A172 (cell line): ENCODE results near the gene TMEM233. TPM values are rescaled to one million over a fixed set of nuclear protein-coding genes. Genes with fewer than 3 reads are reported as not detected.
"Not testable (repeated sequence)": the region's sequence is repeated elsewhere in the genome, so short reads cannot be mapped to it uniquely, and the experiment has no call there.

Experiments
- DNase-seq: peaks from one replicate; pipeline ENCODE4 v3.0.0-alpha.2; 2015; ENCODE audit warnings: low spot score
- total RNA-seq: library from RNA; depleted of rRNA; stranded (reverse); fragments of >200 nt; shearing (Covaris generic); gene quantifications from 2 replicates; pipeline ENCODE4 v1.2.3, GENCODE V29; 2014

Gene TMEM233
- total RNA-seq, 1 experiment from 2014 or later, result not detected

DNA sequence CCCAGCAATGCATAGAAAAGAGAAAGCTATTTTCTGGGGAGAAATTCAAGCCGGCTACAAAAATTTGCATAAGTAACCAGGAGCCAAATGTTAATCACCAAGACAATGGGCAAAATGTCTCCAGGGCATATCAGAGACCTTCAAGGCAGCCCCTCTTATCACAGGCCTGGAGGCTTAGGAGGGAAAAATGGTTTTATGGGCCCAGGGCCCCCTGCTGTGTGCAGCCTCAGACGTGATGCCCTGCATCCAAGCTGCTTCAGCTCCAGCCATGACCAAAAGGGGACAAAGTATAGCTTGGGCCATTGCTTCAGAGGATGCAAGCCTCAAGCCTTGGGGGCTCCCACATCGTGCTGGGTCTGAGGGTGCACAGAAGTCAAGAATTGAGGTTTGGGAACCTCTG is 15.8 kb downstream of the TMEM233 start:
- no peak for DNase-seq

DNA sequence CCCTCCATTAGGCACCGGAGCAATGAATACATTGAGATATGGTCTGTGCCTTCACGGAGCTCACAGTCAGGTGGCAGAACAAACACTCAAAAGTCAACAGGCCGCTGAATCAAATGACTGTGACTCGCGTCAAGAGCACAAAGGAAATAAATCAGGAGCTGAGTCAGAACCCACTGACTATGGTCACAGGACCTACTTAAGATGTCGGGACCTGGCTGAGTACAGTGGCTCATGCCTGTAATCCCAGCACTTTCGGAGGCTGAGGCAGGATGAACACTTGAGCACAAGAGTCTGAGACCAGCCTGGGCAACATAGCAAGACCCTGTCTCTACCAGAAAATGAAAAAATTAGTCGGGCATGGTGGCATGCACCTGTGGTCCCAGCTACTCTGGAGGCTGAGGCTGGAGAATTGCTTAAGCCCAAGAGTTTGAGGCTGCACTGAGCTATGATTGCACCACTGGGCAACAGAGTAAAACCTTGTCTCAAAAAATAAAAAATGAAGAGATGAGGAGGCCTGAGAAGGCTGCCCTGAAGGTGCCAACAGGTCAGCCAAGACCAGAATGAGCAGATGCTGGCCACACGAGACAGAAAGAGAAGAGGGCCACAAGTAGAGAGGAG is 19.9 kb downstream of the TMEM233 start:
- peak; percentile 79 for DNase-seq

DNA sequence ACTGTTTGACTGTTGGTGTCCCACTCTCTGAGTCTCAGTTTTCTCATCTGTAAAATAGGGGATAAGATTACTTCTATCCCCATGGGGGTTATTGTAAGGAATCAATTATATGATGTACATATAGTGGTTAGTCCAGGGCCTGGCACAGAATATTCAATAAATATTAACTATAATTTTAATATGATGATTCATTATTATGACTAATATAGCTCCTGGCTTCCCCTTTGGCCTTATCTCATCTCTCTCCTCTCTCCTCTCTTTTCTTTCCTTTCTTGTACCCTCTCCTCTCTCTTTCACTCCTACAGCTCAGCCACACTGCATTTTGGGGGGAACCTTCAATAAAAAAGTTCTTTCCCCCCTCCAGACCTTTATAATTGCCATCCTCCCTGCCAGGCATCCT is 21.1 kb downstream of the TMEM233 start:
- no peak for DNase-seq

- DNase-seq, result no peak
Measured at GRCh38 chr12:119615518-119616475, 22.2 kb downstream of the TMEM233 start.

- not testable (repeated sequence) for DNase-seq
Measured at GRCh38 chr12:119618328-119618896, 24.8 kb downstream of the TMEM233 start.

GRCh38 chr12:119620490-119620889 is 26.9 kb downstream of the TMEM233 start:
- no peak for DNase-seq

DNA sequence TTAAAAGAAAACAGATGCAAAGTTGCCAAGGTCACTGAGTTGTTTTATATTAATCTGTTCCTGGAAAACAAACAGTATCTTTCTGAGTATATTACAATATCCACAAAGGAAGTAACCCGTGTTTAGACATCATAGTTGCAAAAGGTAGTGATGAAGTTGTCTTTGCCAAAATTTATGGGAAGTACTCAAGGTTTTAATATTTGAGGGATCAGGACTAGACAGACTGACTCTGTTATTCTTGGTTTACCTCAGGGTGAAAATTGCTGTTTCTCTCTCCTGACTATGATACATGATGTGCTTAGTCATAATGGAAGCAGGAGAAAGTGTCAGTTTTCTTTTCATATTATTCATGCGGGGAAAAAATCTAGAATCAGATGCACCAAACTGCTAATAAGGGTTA is 28.3 kb downstream of the TMEM233 start:
- peak; percentile 21 for DNase-seq

- peak; percentile 31 for DNase-seq
Measured at GRCh38 chr12:119624966-119625365, 31.4 kb downstream of the TMEM233 start.

DNA sequence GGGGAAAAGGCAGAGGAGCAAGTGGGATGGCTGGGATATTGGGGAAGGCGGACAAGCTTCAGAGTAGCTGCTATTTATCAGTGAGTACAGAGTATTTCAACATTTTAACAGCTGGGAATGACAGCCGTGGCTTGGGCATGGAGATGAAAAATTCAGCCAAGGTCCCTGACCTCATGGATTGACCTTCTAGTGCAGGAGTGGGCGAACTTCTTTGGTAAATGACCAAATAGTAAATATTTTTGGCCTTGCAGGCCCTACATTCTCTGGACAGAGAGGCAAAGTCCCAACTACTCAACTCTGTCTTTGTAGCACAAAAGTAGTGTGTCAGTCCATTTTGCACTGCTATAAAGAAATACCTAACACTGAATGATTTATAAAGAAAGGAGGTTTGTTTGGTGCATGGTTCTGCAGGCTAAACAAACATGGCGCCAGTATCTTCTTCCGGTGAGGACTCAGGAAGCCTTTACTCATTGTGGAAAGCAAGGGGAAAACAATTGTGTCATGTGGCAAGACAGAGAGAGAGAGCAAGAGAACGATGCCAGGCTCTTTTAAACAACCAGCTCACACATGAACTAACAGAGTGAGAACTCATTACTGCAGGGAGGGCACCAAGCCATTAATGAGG is 33.6 kb downstream of the TMEM233 start:
- no peak for DNase-seq

DNA sequence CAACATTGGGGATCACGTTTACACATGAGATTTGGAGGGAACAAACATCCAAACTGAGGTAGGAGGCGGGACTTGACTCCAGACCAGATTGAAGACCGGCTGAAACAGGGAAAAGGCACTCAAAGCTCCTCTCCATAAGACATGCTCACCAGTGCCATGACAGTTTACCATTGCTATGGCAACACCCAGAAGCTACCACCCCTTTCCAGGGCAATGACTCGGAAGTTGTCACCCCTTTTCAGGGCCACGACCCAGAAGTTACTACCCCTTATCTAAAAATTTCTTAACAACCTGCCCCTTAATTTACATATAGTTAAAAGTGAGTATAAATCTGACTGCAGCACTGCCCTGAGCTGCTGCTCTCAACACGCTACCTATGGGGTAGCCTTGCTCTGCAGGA is 34.1 kb downstream of the TMEM233 start:
- DNase-seq, result no peak

GRCh38 chr12:119630223-119630780 is 36.7 kb downstream of the TMEM233 start:
- no peak for DNase-seq

GRCh38 chr12:119630962-119631550 is 37.5 kb downstream of the TMEM233 start:
- DNase-seq, result no peak

DNA sequence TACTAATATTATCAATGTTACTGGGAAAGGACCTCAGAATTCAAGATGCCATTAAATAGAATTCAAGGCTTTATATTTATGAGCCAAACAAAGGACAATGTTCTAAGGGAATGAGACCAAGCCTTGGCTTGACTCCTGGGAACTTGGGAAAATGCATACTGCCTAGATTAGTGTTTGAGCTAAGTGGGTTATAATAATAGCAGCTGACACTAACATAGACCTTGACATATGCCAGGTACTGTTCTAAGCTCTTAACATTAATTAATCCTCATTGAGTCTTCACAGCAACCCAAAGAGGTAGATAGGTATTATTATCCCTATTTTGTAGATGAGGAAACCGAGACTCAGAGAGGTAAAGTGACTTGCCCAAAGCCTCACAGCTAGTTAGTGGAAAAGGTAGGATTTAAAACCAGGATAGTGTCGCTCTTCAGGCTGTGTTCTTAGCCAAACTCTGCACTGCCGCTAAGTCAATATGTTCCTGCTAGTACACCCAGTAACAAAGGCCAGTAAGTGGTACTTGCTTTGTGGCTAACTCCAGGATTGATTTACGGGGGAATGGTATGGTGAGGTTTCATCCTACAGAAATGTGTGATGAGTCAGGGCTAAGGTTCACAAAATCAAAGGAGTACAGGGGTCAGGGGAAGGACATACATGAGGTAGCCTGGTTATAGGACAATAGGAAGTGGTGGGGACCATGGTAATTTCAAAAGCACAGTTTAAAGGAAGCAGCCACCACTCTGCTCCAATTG is 38.5 kb downstream of the TMEM233 start:
- peak; percentile 47 for DNase-seq

DNA sequence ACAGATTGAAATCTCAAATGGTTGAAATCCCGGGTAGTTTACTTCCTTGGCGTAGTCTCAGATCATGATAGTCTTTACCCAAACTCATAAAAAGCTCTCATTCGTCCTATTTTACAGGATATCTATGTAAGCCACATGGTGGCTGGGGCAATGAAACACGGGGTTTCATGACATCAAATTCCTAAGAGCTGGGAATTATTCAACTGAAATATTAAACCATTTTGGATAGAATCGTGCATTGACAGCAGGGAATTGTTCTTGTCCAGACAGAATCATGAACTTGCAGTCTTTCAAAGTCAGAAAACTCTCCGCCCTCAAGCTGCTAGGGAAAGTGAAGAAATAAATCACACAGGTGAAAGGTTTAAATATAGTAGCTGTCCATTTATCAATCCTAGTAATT is 41.2 kb downstream of the TMEM233 start:
- no peak for DNase-seq

GRCh38 chr12:119642986-119643385 is 49.4 kb downstream of the TMEM233 start:
- DNase-seq, result no peak

GRCh38 chr12:119644930-119645329 is 51.4 kb downstream of the TMEM233 start:
- no peak for DNase-seq

GRCh38 chr12:119645535-119646059 is 52.0 kb downstream of the TMEM233 start:
- DNase-seq, result no peak

GRCh38 chr12:119649202-119649808 is 55.7 kb downstream of the TMEM233 start:
- DNase-seq, result no peak

DNA sequence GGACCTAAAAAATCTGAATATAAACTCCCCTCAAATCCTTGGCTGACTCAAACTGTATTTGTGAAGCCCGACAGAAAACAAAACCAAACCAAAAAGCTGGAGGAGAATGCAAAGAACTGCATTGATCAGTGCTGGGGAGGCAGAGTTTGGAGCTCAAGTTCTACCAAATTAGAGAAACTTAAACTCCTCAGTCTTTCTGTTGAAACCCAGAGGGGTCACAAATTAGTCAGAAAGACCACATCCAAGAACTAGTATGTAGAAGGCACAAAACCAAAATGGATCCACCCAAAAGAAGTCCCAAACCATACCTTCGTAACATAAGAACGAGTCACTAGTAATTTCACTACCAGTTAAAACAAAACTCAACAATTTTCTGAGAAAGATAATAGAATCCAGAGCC is 59.1 kb downstream of the TMEM233 start:
- DNase-seq, result no peak

DNA sequence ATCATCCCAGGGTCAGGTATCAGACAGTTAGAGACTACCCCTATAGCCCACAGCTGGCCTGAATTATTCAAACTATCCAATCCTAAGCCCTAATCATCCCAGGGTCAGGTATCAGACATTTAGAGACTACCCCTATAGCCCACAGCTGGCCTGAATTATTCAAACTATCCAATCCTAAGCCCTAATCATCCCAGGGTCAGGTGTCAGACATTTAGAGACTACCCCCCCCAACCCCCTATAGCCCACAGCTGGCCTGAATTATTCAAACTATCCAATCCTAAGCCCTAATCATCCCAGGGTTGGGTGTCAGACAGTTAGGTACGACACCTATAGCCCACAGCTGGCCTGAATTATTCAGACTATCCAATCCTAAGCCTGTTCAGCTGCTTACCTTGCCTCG is 63.4 kb downstream of the TMEM233 start:
- DNase-seq, result not testable (repeated sequence)
